Endometrial microvascular endothelial cells (primary cell): Measurements from ENCODE around the gene FAM163B. TPM values are rescaled to one million over a fixed set of nuclear protein-coding genes. Genes with fewer than 3 reads are reported as not detected.
"Not testable (repeated sequence)": the region's sequence is repeated elsewhere in the genome, so short reads cannot be mapped to it uniquely, and the experiment has no call there.

Experiments
- in situ Hi-C: cut with HindIII; loops from 2 replicates; pipeline ENCODE4 v1.10.0; 2017; ENCODE audit warnings: low sequenced_read_pairs, low pct_unique_long_range_greater_than_20kb; ENCODE audit errors: inconsistent ontology term
- total RNA-seq: library from RNA; depleted of rRNA; stranded (reverse); fragments of >200 nt; gene quantifications from one replicate; pipeline ENCODE4 v1.2.3, GENCODE V29; 2015; ENCODE audit errors: inconsistent ontology term

Gene FAM163B
- total RNA-seq, 1 donor from 2014 or later = not detected

GRCh38 chr9:133640580-133641395, 31.6 kb upstream of the FAM163B start:
- in situ Hi-C loops = no loop called here

DNA sequence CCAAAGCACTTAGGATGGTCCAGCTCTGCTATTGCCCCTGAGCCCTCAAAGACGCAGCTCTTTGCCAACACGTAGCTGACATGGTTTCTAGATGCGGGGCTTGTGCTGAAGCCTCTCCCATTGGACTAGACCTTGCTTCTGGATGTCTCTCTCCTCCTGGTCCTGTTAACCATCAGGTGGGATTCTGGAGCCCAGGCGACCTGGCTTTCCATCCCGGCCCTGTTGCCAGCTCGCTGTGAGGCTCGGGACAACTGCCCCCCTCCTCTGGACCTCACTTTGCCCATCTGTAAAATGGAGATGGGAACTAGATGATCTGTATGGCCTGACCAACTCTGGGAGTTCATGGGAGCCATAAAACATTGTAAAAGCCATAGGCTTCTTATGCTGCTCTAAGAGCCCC, 31.0 kb upstream of the FAM163B start:
- in situ Hi-C loops = no loop called here

GRCh38 chr9:133639613-133640012, 30.4 kb upstream of the FAM163B start:
- in situ Hi-C loops = no loop called here

GRCh38 chr9:133638711-133639110, 29.5 kb upstream of the FAM163B start:
- in situ Hi-C loops = no loop called here

DNA sequence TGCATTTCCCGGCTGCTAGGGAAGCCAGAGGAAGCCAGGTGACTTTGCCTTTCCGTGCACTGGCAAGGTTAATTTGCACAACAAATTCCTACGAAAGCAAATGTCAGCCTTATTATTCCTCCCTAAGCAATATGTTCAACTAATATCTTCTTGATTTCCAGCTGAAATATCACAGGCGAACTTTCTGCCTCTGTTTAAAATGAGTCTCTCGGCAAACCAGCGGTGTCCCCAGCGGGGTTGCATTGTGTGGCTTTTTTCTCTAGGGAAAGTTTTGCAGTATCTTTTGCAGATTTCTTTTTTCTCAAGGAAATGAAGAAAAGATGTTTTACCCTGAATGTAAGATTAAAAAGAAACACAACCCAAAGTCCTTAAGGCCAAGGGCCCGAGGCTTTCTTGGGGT, 28.9 kb upstream of the FAM163B start:
- in situ Hi-C loops = no loop called here

DNA sequence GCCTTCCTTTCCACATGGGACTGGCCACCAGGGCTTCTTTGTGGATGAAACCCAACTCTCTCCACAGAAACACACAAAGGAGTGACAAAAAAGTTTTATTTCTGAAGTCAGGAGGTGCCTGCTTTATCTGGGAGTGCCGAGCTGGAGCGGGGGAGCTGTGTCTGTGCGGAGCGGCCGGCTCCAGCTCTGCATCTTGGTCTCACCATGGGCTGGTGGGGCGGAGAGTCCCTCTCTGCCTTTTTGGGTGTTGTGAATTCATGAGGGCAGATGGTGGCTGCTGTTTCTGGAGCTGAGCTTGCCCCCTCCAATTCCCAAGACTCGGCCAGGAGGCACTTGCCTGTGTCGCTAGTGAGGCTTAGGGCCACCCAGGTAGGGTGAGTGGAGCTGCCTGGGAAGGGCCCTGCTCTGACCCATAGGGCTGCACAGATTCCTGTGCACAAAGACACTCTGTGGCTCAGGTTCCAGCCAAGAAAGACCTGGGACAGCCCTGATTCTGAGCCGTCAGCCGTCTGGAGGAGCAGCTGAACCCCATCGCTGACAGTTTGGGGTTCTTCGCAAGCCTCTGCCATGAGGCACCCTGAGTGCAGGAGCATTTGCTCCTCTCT, 28.4 kb upstream of the FAM163B start:
- in situ Hi-C loops = no loop called here

DNA sequence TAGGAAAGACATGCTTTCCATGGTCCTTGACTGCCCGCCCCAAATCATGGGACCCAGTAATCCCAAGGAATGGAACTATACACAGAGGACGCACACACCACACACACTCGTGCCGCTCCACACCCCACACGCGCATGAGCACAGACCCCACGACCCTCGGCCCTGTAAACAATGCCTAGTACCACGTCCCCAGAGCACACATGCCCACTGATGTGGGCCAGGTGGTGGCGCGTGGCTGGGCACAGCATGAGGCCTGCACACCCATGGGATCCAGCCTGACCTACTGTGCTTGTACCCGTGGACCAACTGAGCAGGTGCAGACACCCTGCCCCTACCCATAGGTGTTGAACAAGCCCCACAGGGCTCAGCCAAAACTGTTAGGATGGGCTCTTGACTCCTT, 27.7 kb upstream of the FAM163B start:
- in situ Hi-C loops = no loop called here

- in situ Hi-C loops = no loop called here
Observed at GRCh38 chr9:133635533-133636531, 26.6 kb upstream of the FAM163B start, which contains the start of gene DBH. TSS of gene DBH (plus strand) at chr9:133636363. CDS start at chr9:133636372, 9 bp downstream.

DNA sequence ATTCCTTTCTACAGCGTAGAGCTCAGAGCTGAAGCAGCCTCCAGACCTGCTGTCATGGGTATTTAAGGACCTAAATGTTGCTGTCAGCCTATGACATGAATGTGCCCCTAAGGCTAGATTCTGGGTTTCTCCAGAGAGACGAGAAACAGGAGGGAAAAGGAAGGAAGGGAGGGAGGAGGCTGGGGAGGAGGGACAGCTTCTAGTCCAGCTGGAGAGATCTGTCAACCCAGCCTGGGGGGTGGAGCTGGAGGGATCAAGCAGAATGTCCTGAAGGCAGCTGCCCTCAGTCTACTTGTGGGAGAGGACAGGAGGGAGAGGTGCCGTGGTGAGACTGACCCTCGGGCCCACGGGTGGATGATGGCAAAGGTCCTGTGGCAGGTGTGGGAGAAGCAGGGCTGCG, 25.9 kb upstream of the FAM163B start:
- in situ Hi-C loops = no loop called here

DNA sequence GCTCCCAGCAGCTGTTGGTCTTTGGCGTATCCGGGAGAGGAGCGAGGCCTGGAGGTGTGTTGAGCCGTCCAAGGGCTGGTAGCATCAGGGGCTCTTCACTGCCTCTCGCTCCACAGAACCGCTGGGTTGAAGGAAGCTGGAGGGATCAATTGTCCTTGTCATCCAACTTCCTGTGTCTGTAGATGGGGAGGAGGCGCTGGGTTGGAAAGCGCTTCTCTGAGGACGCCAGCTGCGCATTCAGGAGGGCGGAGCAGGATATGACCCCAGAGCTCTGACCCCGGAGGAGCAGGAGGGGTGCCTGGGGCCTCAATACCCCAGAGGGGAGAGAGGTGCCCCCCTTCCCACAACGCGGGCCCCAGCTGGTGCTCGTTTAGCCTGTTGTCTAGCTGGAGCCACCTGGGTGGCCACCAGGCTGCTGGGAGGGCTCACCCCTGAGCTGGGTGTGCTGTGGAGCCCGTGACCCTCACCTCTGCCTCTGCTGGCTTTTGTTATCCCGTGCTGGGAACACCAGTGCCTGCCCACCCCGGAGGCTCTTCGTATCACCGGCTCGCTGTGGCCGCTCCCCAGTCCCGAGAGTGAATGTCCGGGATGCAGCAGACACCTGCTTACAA, 25.0 kb upstream of the FAM163B start:
- in situ Hi-C loops = no loop called here

DNA sequence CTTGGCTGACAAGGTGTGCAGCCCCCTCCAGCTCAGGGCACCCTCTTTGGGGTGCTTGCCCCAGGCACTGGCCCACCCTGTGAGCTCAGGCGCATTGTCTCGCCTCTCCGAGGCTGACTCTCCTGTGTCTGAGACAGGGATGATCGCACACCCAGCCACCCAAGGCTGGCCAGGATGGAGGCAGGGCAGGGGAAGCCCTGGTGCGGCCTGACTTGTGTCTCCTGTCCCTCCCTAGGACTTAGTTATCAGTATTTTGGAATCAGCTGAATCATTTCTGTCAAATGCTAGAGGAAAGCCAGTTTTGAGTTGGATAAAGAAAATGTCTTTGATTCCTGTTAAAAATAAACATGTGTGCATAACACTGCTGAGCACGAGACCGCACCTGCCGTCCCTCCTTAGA, 24.5 kb upstream of the FAM163B start:
- in situ Hi-C loops = no loop called here

GRCh38 chr9:133632806-133633680, 23.9 kb upstream of the FAM163B start:
- in situ Hi-C loops = no loop called here

DNA sequence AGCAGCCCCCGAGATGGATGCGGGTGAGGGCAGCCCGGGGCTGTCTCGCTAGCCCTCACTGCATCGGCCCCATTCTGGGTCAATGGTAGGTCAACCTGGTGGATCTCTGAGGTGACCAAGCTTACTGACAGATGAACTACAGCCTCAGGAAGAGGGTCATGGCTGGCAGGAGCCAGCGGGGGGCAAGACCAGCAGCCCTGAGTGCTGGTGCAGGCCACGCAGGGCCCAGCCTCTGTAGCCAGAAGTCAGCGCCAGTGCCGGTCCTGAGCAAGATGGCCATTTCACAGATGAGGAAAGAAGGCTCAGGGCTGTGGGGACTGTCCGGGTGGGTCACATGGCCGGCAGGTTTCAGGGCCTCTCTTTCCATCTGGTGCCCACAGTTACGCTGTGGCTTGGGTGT, 21.9 kb upstream of the FAM163B start:
- in situ Hi-C loops = no loop called here

DNA sequence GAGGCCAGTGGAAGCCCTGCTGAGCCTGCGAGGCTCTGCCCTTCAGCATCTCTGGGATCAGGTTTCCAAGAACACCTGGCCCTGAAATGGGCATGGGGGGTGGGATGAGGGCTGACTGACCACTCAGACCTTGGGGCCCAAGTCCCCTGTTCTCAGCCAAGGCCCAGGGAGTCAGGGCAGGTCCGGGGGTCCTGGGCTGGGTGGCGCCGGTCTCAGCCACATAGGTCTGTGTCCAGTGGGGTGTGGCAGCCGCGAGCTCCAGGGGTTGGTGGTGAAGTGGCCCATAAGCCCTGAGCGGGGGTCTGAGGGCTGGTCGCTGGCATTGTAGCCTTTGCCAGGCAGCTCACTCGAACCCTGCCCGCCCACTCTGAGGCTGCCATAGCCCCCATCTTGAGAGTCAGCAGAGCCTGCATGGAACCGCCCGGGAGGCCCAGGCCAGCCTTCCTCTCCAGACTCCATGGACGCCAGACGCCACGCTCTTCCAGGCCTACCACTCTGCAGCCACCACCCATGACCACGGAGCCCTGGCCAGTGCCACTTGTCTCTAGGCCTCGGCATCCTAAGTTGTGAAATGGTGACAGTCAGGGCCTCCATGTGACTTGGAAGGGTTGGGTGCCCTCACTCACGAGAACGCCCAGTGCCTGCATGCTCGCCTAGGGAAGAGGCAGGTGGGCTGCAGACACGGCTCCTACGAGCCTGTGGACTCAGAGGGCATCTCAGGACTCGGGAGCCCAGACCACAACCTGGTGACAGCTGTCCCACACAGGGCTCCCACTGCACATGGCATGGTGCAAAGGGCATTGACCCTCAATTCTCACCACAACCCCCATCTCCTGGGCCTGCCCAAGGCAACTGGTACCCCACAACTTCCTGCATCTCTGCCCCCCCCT, 20.3 kb upstream of the FAM163B start:
- in situ Hi-C loops = no loop called here

- in situ Hi-C loops = no loop called here
Observed at GRCh38 chr9:133628766-133629165, 19.6 kb upstream of the FAM163B start.

DNA sequence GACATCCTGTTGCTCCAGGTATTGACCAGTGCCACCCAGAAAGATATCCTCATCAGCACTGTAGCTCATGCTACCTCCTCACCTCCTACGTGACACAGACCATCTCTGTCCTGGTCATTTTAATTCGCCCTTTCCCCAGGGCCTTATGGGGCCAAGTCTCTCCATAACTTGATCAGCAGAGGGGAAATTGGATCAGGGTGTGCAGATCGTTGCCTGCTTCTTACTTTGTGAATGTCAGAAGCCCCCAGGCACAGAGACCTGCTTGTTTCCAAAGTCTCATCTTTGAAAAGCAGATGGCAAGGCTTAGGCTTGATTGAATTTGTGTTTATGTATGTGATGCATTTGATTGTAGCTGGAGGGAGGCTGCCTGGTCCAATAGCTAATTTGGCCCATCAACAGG, 18.2 kb upstream of the FAM163B start:
- in situ Hi-C loops = no loop called here

DNA sequence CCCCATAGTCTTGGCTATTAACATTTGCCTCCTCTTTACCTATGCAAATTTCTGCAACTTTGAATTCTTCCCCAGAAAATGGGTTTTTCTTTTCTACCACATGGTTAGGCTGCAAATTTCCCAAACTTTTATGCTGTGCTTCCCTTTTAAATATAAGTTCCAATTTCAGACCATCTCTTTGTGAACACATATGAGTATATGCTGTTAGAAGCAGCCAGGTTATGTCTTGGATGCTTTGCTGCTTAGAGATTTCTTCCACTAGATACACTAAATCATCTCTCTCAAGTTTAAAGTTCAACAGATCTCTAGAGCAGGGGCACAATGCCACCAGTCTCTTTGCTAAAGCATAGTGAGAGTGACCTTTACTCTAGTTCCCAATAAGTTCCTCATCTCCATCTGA, 16.8 kb upstream of the FAM163B start:
- in situ Hi-C loops = not testable (repeated sequence)
